ENCODE data around the gene C14orf180.

- TF ChIP-seq, protein P1, sequence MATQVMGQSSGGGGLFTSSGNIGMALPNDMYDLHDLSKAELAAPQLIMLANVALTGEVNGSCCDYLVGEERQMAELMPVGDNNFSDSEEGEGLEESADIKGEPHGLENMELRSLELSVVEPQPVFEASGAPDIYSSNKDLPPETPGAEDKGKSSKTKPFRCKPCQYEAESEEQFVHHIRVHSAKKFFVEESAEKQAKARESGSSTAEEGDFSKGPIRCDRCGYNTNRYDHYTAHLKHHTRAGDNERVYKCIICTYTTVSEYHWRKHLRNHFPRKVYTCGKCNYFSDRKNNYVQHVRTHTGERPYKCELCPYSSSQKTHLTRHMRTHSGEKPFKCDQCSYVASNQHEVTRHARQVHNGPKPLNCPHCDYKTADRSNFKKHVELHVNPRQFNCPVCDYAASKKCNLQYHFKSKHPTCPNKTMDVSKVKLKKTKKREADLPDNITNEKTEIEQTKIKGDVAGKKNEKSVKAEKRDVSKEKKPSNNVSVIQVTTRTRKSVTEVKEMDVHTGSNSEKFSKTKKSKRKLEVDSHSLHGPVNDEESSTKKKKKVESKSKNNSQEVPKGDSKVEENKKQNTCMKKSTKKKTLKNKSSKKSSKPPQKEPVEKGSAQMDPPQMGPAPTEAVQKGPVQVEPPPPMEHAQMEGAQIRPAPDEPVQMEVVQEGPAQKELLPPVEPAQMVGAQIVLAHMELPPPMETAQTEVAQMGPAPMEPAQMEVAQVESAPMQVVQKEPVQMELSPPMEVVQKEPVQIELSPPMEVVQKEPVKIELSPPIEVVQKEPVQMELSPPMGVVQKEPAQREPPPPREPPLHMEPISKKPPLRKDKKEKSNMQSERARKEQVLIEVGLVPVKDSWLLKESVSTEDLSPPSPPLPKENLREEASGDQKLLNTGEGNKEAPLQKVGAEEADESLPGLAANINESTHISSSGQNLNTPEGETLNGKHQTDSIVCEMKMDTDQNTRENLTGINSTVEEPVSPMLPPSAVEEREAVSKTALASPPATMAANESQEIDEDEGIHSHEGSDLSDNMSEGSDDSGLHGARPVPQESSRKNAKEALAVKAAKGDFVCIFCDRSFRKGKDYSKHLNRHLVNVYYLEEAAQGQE (IDR thresholded peaks at IDR 0.05; ENCODE audit: insufficient read depth in 1 of 2, low read depth in 2 of 2, low read length in 2 of 2), result no peak
- TF ChIP-seq POLR2AphosphoS5 (IDR thresholded peaks at IDR 0.05; ENCODE audit: low read depth, low read length) (no peak), SIN3A (IDR thresholded peaks at IDR 0.05; ENCODE audit: borderline replicate concordance, insufficient read depth, low read length) (no peak)
These were observed 58.6 kb downstream of the C14orf180 start for GRCh38 chr14:104638190-104638589.
